Measurements from ENCODE around the gene R3HDM2.
"Not testable (repeated sequence)": the region's sequence is repeated elsewhere in the genome, so short reads cannot be mapped to it uniquely, and the experiment has no call there.

R3HDM2 gene

DNA sequence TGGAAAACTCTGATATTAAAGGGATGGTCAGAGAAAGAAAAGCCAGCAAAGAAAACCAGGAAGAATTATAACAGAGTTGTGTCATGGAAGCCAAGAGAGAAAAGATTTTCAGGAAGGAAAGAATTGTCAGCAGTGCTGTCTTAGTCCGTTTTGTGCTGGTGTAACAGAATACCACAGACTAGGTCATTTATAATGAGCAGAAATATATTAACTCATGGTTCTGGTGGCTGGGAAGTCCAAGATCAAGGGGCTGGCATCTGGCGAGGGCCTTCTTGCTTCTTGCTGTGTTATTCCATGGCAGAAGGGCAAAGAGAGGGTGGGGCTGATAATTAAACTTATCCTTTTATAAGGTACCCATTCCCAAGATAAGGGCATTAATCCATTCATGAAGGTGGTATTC is 17.8 kb upstream of the R3HDM2 start:
- no peak for DNase-seq
- H3K14ac ChIP-seq (ENCODE audit: low read length) = no peak overlapping the region
- no peak overlapping the region for H3K4me2 ChIP-seq (ENCODE audit: low read length)
- no peaks in the 10 kb centered on the region for H3K36me3 ChIP-seq (ENCODE audit: control insufficient read depth in 1 of 2, insufficient read depth in 2 of 2, low read length in 2 of 2)
- no peaks in the 10 kb centered on the region for H3K27me3 ChIP-seq (ENCODE audit: insufficient read depth, low read length)
- H4K12ac ChIP-seq (ENCODE audit: low read depth, low read length) = no peak overlapping the region
- H4K8ac ChIP-seq (ENCODE audit: low read depth, low read length) = no peak overlapping the region
- H3K23ac ChIP-seq (ENCODE audit: low read length) = no peak overlapping the region
- no peak overlapping the region for H2BK120ac ChIP-seq (ENCODE audit: insufficient read depth, low read length, poor library complexity)
- H3K18ac ChIP-seq (ENCODE audit: low read length) = no peak overlapping the region
- no peaks in the 10 kb centered on the region for H3K79me1 ChIP-seq (ENCODE audit: low read length)
- H2AFZ ChIP-seq (ENCODE audit: insufficient read depth, low read length, poor library complexity) = no peak overlapping the region
- H3K27ac ChIP-seq (ENCODE audit: low read depth, low read length) = no peak overlapping the region
- no peak overlapping the region for H2BK12ac ChIP-seq (ENCODE audit: low read length)
- WGBS (ENCODE audit: extremely low coverage, insufficient coverage, insufficient read length) = no CpG with 5 or more reads among the region's 2 CpGs
- no peaks in the 10 kb centered on the region for H3K79me2 ChIP-seq (ENCODE audit: control insufficient read depth, insufficient read depth, low read length, poor library complexity)
- no peak overlapping the region for H3K4me3 ChIP-seq (ENCODE audit: low read depth, low read length)
- H3K9me3 ChIP-seq (ENCODE audit: insufficient read depth, low read depth, low read length) = no peaks in the 10 kb centered on the region
- H2BK5ac ChIP-seq (ENCODE audit: low read depth, low read length, poor library complexity) = no peak overlapping the region
- no peak overlapping the region for H3K4ac ChIP-seq (ENCODE audit: low read depth, low read length)
- no peak overlapping the region for H4K91ac ChIP-seq (ENCODE audit: low read depth, low read length)
- no peak overlapping the region for H2AK5ac ChIP-seq (ENCODE audit: low read length)
- H3K4me1 ChIP-seq (ENCODE audit: control insufficient read depth in 1 of 2, insufficient read depth in 2 of 2, low read length in 2 of 2) = no peaks in the 10 kb centered on the region
- no peak overlapping the region for H3K9ac ChIP-seq (ENCODE audit: low read length)

DNA sequence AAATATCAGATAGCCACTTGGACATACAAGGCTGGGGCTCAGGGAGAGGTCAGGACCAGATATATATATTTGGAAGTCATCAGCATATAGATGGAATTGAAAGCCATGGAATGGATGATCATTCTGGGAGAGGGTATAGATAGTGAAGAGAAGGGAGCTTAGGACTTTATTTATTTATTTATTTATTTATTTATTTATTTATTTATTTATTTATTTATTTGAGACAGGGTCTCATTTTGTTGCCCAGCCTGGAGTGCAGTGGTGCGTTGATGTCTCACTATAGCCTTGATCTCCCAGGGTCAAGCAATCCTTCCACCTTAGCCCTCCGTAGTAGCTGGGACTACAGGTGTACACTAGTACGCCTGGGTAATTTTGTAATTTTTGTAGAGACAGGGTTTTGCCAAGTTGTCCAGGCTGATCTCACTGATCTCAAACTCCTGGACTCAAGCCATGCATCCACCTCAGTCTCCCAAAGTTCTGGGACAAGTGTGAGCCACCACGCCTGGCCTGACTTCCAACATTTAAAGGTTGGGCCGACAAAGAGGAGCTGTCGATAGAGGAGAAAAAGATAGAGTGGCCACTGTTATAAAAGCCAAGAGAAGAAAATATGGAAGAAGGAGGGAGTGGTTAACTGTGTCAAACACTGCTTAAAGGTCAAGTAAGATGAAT is 15.6 kb upstream of the R3HDM2 start:
- no peak overlapping the region for H3K18ac ChIP-seq (ENCODE audit: low read length)
- H2BK5ac ChIP-seq (ENCODE audit: low read depth, low read length, poor library complexity) = no peak overlapping the region
- WGBS (ENCODE audit: extremely low coverage, insufficient coverage, insufficient read length) = no CpG with 5 or more reads among the region's 6 CpGs
- H2BK12ac ChIP-seq (ENCODE audit: low read length) = no peak overlapping the region
- H3K79me1 ChIP-seq (ENCODE audit: low read length) = no peaks in the 10 kb centered on the region
- no peaks in the 10 kb centered on the region for H3K36me3 ChIP-seq (ENCODE audit: control insufficient read depth in 1 of 2, insufficient read depth in 2 of 2, low read length in 2 of 2)
- no peak overlapping the region for H4K12ac ChIP-seq (ENCODE audit: low read depth, low read length)
- no peaks in the 10 kb centered on the region for H3K4me1 ChIP-seq (ENCODE audit: control insufficient read depth in 1 of 2, insufficient read depth in 2 of 2, low read length in 2 of 2)
- no peak overlapping the region for H3K4me3 ChIP-seq (ENCODE audit: low read depth, low read length)
- no peak overlapping the region for H4K8ac ChIP-seq (ENCODE audit: low read depth, low read length)
- no peak overlapping the region for H3K4me2 ChIP-seq (ENCODE audit: low read length)
- H2AK5ac ChIP-seq (ENCODE audit: low read length) = no peak overlapping the region
- H3K23ac ChIP-seq (ENCODE audit: low read length) = no peak overlapping the region
- H3K27ac ChIP-seq (ENCODE audit: low read depth, low read length) = no peak overlapping the region
- H3K27me3 ChIP-seq (ENCODE audit: insufficient read depth, low read length) = no peaks in the 10 kb centered on the region
- H3K14ac ChIP-seq (ENCODE audit: low read length) = no peak overlapping the region
- no peak overlapping the region for H4K91ac ChIP-seq (ENCODE audit: low read depth, low read length)
- DNase-seq = no peak
- no peak overlapping the region for H3K9ac ChIP-seq (ENCODE audit: low read length)
- no peaks in the 10 kb centered on the region for H3K79me2 ChIP-seq (ENCODE audit: control insufficient read depth, insufficient read depth, low read length, poor library complexity)
- H2BK120ac ChIP-seq (ENCODE audit: insufficient read depth, low read length, poor library complexity) = no peak overlapping the region
- H3K4ac ChIP-seq (ENCODE audit: low read depth, low read length) = no peak overlapping the region
- H2AFZ ChIP-seq (ENCODE audit: insufficient read depth, low read length, poor library complexity) = no peak overlapping the region
- H3K9me3 ChIP-seq (ENCODE audit: insufficient read depth, low read depth, low read length) = no peaks in the 10 kb centered on the region

GRCh38 chr12:57444744-57445143 is 13.9 kb upstream of the R3HDM2 start:
- no peak overlapping the region for H3K14ac ChIP-seq (ENCODE audit: low read length)
- H3K4me2 ChIP-seq (ENCODE audit: low read length) = no peak overlapping the region
- no peak overlapping the region for H3K18ac ChIP-seq (ENCODE audit: low read length)
- H3K36me3 ChIP-seq (ENCODE audit: control insufficient read depth in 1 of 2, insufficient read depth in 2 of 2, low read length in 2 of 2) = no peaks in the 10 kb centered on the region
- WGBS (ENCODE audit: extremely low coverage, insufficient coverage, insufficient read length) = no CpG with 5 or more reads among the region's 5 CpGs
- H3K23ac ChIP-seq (ENCODE audit: low read length) = no peak overlapping the region
- H3K4ac ChIP-seq (ENCODE audit: low read depth, low read length) = no peak overlapping the region
- H2BK5ac ChIP-seq (ENCODE audit: low read depth, low read length, poor library complexity) = no peak overlapping the region
- no peak overlapping the region for H2BK120ac ChIP-seq (ENCODE audit: insufficient read depth, low read length, poor library complexity)
- no peak overlapping the region for H4K91ac ChIP-seq (ENCODE audit: low read depth, low read length)
- no peak overlapping the region for H2BK12ac ChIP-seq (ENCODE audit: low read length)
- H3K4me1 ChIP-seq (ENCODE audit: control insufficient read depth in 1 of 2, insufficient read depth in 2 of 2, low read length in 2 of 2) = no peaks in the 10 kb centered on the region
- H2AK5ac ChIP-seq (ENCODE audit: low read length) = no peak overlapping the region
- H3K79me1 ChIP-seq (ENCODE audit: low read length) = no peaks in the 10 kb centered on the region
- no peak overlapping the region for H4K8ac ChIP-seq (ENCODE audit: low read depth, low read length)
- H3K27ac ChIP-seq (ENCODE audit: low read depth, low read length) = no peak overlapping the region
- H3K9ac ChIP-seq (ENCODE audit: low read length) = no peak overlapping the region
- H3K79me2 ChIP-seq (ENCODE audit: control insufficient read depth, insufficient read depth, low read length, poor library complexity) = no peaks in the 10 kb centered on the region
- H3K9me3 ChIP-seq (ENCODE audit: insufficient read depth, low read depth, low read length) = peaks cover 2% of the 10 kb centered on the region
- no peak for DNase-seq
- no peak overlapping the region for H2AFZ ChIP-seq (ENCODE audit: insufficient read depth, low read length, poor library complexity)
- no peaks in the 10 kb centered on the region for H3K27me3 ChIP-seq (ENCODE audit: insufficient read depth, low read length)
- H4K12ac ChIP-seq (ENCODE audit: low read depth, low read length) = no peak overlapping the region
- no peak overlapping the region for H3K4me3 ChIP-seq (ENCODE audit: low read depth, low read length)

DNA sequence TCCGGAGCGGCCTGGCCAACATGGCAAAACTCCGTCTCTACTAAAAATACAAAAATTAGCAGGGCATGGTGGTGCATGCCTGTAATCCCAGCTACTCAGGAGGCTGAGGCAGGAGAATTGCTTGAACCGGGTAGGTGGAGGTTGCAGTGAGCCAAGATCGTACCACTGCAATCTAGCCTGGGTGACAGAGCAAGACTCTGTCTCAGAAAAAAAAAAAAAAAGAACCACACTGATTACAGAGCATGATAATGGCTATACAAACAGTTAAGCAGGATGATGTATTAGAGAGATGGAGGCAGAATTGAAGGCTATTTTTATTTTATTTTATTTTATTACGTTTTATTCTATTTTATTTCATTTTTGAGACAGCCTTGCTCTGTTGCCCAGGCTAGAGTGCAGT is 13.5 kb upstream of the R3HDM2 start:
- not testable (repeated sequence) for H2BK5ac ChIP-seq (ENCODE audit: low read depth, low read length, poor library complexity); H4K12ac ChIP-seq (ENCODE audit: low read depth, low read length); DNase-seq; H3K27me3 ChIP-seq (ENCODE audit: insufficient read depth, low read length); H4K91ac ChIP-seq (ENCODE audit: low read depth, low read length); H2AFZ ChIP-seq (ENCODE audit: insufficient read depth, low read length, poor library complexity); H3K4ac ChIP-seq (ENCODE audit: low read depth, low read length); H3K14ac ChIP-seq (ENCODE audit: low read length); H3K79me2 ChIP-seq (ENCODE audit: control insufficient read depth, insufficient read depth, low read length, poor library complexity); H3K36me3 ChIP-seq (ENCODE audit: control insufficient read depth in 1 of 2, insufficient read depth in 2 of 2, low read length in 2 of 2); H3K79me1 ChIP-seq (ENCODE audit: low read length); H3K9ac ChIP-seq (ENCODE audit: low read length); H3K18ac ChIP-seq (ENCODE audit: low read length); H2AK5ac ChIP-seq (ENCODE audit: low read length); H2BK12ac ChIP-seq (ENCODE audit: low read length); H3K4me3 ChIP-seq (ENCODE audit: low read depth, low read length); H3K27ac ChIP-seq (ENCODE audit: low read depth, low read length); H4K8ac ChIP-seq (ENCODE audit: low read depth, low read length); H3K4me2 ChIP-seq (ENCODE audit: low read length); H2BK120ac ChIP-seq (ENCODE audit: insufficient read depth, low read length, poor library complexity); H3K4me1 ChIP-seq (ENCODE audit: control insufficient read depth in 1 of 2, insufficient read depth in 2 of 2, low read length in 2 of 2); H3K9me3 ChIP-seq (ENCODE audit: insufficient read depth, low read depth, low read length); H3K23ac ChIP-seq (ENCODE audit: low read length)
- whole genome bisulfite sequencing (ENCODE audit: extremely low coverage, insufficient coverage, insufficient read length) = no CpG with 5 or more reads among the region's 6 CpGs

Data from trophoblast cell (in vitro differentiated cells and primary cell).